Lung (tissue), 12 donors: ENCODE data around the gene COLEC12. TPM values are rescaled to one million over a fixed set of nuclear protein-coding genes. Genes with fewer than 3 reads are reported as not detected.

Experiments
- ATAC-seq: fragments of 200-7000 bp; cut with Tn5 transposase; one replicate; pipeline ENCODE4 v1.9.1; 2020; ENCODE audit warnings: moderate number of reproducible peaks; ENCODE audit not compliant: insufficient read depth, low FRiP score
- DNase-seq, 3 donors: peaks; one replicate each; pipeline ENCODE4 v3.0.0-alpha.2; 2013 to 2017
- H3K27ac ChIP-seq, 2 donors: one replicate each; pipeline ENCODE4 v1.5.1; 2013; ENCODE audit warnings: mild to moderate bottlenecking in 2 of 2, moderate library complexity in 2 of 2, control low read depth in 1 of 2, inconsistent platforms in 1 of 2, low read depth in 1 of 2, low read length in 1 of 2
- H3K27me3 ChIP-seq, 3 donors: one replicate each; pipeline ENCODE4 v1.5.1; 2013; ENCODE audit warnings: low read length in 2 of 3; ENCODE audit not compliant: control insufficient read depth in 3 of 3, insufficient read depth in 3 of 3
- H3K36me3 ChIP-seq, 4 donors: one replicate each; pipeline ENCODE4 v1.5.1; 2013; ENCODE audit warnings: low read length in 4 of 4, mild to moderate bottlenecking in 1 of 4, moderate library complexity in 1 of 4; ENCODE audit not compliant: control insufficient read depth in 4 of 4, insufficient read depth in 4 of 4
- H3K4me1 ChIP-seq, 5 donors: one replicate each; pipeline ENCODE4 v1.5.1; 2013; ENCODE audit warnings: low read length in 5 of 5, mild to moderate bottlenecking in 2 of 5, moderate library complexity in 1 of 5; ENCODE audit not compliant: control insufficient read depth in 5 of 5, insufficient read depth in 5 of 5
- H3K4me3 ChIP-seq: one replicate; pipeline ENCODE4 v1.5.1; 2013; ENCODE audit warnings: mild to moderate bottlenecking, control low read depth, moderate library complexity
- H3K9ac ChIP-seq, 2 donors: one replicate each; pipeline ENCODE4 v1.5.1; 2013; ENCODE audit warnings: low read length in 2 of 2, control low read depth in 1 of 2; ENCODE audit not compliant: insufficient read depth in 1 of 2
- H3K9me3 ChIP-seq, 4 donors: one replicate each; pipeline ENCODE4 v1.5.1; 2013; ENCODE audit warnings: low read length in 3 of 4, mild to moderate bottlenecking in 1 of 4, moderate library complexity in 1 of 4; ENCODE audit not compliant: control insufficient read depth in 4 of 4, insufficient read depth in 3 of 4
- CTCF ChIP-seq: IDR thresholded peaks from 2 replicates; pipeline ENCODE4 v1.5.1; 2012; ENCODE audit warnings: mild to moderate bottlenecking; ENCODE audit errors: control extremely low read depth, extremely low read depth
- WGBS, 2 donors: extraction: QIAGEN DNeasy Blood & Tissue Kit; methylation state at CpG; one replicate each; pipeline ENCODE4 v1.1.7; 2013; 5-methylcytosine and 5-hydroxymethylcytosine counted together
- polyA plus RNA-seq, 2 donors: library from polyadenylated mRNA; stranded (reverse); fragments of 200-250 nt; gene quantifications; one replicate each; pipeline ENCODE4 v1.2.1, GENCODE V29; 2013
- total RNA-seq, 2 donors: library from RNA; depleted of rRNA in 1 of 2; stranded (reverse); fragments of >200 nt in 1 of 2; gene quantifications; one replicate each; pipeline ENCODE4 v1.2.1, GENCODE V29; 2014 to 2021
- donor health status: control.
- donor health status: control.
- donor health status: Bipolar disorder and iron deficiency.
- donor health status: healthy.
- donor health status: DM: yes; HTN: yes; CAD: no.

Gene COLEC12
- total and polyA plus RNA-seq, 4 donors = 10.3 to 108 (median 28.1) TPM

GRCh38 chr18:492451-492850 is 8.1 kb downstream of the COLEC12 start:
- Histone ChIP-seq H3K36me3 (no peaks in the 10 kb centered on the region), H3K9me3 (no peaks in the 10 kb centered on the region), H3K27me3 (no peaks in the 10 kb centered on the region), H3K9ac (peak overlapping the region in 1 of 2 donors; percentile 37), H3K4me3 (no peak overlapping the region), H3K27ac (no peak overlapping the region), H3K4me1 (peaks cover 0 to 79% (median 20%) of the 10 kb centered on the region in 5 donors)
- WGBS, 2 donors = 60 to 68% methylated on average over 5 of the region's 5 CpGs
- DNase-seq (peak; percentile 46 to 84 (median 84)), ATAC-seq (no peak)
- no peak for TF ChIP-seq CTCF

DNA sequence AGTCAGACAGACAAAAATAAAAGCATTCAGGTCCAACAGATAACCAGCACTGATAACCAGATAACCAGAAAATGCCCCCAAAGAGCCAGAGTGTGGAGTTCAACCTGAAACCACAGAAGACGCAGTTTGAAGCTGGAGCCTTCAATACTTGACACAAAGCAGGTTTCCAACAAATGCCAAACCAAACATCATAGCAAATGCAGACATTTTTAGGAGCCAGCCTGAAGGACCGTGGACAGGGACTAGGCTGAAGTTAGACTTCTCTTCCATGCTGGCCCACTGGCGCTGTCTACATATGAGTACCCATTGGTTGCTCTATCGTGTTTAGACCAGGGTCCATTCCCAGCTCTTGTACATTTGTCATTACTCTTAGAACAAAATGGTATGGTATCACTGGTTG is 9.9 kb downstream of the COLEC12 start:
- ATAC-seq (no peak), DNase-seq (no peak)
- WGBS, 2 donors = 82 to 88% methylated on average over 4 of the region's 4 CpGs
- TF ChIP-seq CTCF = no peak
- Histone ChIP-seq H3K27me3 (no peaks in the 10 kb centered on the region), H3K9ac (no peak overlapping the region), H3K4me3 (no peak overlapping the region), H3K36me3 (peaks cover 0 to 5% (median 2%) of the 10 kb centered on the region in 4 donors), H3K4me1 (peaks cover 0 to 70% (median 20%) of the 10 kb centered on the region in 5 donors), H3K27ac (no peak overlapping the region), H3K9me3 (peaks cover 0 to 3% (median 0%) of the 10 kb centered on the region in 4 donors)

DNA sequence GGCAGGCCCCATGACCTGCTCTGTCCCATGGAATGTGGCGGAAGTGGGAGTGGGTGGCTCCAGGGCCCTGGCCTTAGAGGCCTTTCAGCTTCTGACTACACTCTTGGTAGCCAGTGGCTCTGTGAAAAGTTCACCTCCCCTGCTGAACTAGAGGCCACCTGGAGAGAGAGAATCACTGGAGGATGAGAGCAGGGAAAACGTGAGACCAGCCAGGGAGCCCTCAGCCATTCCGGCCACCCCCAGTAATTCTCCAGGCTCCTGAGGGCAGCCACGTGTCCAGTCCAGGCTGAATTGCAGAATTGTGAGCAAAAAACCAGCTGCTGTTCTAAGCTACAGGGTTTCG is 10.5 kb downstream of the COLEC12 start:
- DNase-seq = no peak
- 69 to 71% methylated on average over 5 of the region's 5 CpGs for WGBS, 2 donors
- Histone ChIP-seq H3K9ac (no peak overlapping the region), H3K4me1 (peaks cover 0 to 68% (median 20%) of the 10 kb centered on the region in 5 donors), H3K27me3 (no peaks in the 10 kb centered on the region), H3K4me3 (no peak overlapping the region), H3K36me3 (peaks cover 0 to 6% (median 2%) of the 10 kb centered on the region in 4 donors), H3K9me3 (peaks cover 0 to 3% (median 0%) of the 10 kb centered on the region in 4 donors), H3K27ac (no peak overlapping the region)
- ATAC-seq = no peak
- TF ChIP-seq CTCF = no peak
